HG02970 (cell line): ENCODE measurements around the gene MARCHF5.
"Not testable (repeated sequence)": the region's sequence is repeated elsewhere in the genome, so short reads cannot be mapped to it uniquely, and the experiment has no call there.

Experiments used
- ATAC-seq: cut with Tn5 transposase; IDR thresholded peaks from one replicate; pipeline ENCODE4 v1.9.1; 2021; ENCODE audit warnings: mild to moderate bottlenecking, moderate library complexity, moderate number of reproducible peaks; ENCODE audit not compliant: unreplicated experiment, low FRiP score

The MARCHF5 gene

DNA sequence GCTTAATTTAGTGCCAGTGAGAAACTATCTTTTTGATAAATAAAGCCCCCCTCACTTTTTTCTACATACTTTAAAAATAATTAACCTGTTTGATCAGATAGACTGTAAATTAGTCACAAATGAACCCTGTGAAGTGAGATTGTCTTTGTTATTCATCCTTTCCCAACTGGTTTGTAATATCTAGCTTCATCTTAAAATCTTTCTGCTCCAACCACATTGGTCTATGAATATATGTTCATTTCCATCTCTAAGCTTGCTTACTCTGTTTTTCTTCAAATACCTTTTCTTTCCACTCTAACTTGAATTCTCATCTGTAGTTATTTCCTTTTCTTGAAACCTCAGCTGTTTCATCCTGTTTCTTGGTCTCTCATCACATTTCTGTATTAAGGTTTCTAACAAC is 12.1 kb downstream of the MARCHF5 start:
- ATAC-seq, result no peak

DNA sequence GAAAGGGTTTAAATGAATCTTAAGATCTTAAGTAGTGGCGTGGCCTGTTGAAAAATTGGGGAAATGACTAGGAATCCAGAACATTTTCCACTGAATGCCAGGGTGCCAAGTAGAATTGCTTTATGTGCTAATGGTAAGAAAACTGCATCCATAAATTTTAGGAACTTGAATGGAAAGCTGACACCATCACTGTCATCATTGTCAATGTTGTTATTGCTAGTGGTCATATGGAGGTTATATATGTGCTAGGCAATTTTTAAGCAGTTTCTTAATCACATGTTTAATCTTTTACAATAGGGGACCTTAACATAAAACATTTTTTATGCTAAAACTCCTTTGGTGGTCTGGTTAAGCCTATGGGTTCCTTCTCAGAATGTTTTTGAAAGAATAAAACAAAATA is 13.1 kb downstream of the MARCHF5 start:
- no peak for ATAC-seq

DNA sequence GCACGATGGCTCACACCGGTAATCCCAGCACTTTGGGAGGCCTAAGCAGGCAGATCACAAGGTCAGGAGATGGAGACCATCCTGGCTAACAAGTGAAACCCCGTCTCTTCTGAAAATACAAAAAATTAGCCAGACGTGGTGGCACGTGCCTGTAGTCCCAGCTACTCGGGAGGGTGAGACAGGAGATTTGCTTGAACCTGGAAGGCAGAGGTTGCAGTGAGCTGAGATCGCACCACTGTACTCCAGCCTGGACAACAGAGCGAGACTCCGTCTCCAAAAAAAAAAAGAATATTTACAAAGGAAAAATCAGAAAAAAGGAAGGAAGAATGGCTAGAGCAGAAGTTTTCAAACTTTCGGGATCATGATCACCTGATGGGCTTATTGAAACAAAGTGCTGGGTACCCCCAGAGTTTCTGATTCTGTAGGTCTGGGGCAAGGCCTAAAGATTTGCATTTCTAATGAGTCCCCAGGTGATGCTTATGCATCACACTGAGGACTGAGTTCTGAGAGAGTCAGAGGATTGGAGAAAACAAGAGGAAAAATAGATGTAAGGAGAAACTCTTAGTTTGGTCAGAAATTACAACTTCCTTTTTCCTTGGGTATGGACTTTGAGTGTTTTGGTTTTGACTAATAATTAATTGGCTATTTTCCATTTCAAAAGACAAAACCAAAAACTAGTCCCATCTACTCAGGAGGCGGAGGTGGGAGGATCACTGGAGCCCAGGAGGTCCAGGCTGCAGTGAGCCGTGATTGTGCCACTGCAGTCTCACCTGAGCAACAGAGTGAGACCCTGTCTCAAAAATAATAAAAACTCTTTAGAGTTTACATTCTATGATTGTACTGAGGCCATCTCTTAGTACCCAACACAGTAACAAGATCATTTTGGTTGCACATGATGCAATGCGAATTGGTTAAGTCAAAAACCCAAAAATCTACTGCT is 14.4 kb downstream of the MARCHF5 start:
- no peak for ATAC-seq

DNA sequence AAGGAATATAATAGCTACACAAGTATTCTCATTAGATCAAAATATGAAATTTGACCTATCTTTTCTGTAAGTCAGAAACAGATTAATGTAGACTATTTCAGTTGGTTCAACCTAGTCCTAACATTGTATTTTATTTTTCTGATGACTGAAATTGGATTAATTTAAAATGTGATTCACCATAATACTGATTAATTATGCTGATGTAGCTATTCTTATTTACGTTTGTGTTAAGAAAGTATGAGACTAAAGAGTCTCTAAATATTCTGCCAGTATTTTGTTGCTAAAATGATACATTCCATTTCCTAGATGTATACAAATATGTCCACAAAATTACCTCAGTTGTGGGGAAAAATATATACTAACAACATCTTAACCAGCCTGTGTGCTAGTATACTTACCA is 18.3 kb downstream of the MARCHF5 start:
- no peak for ATAC-seq

DNA sequence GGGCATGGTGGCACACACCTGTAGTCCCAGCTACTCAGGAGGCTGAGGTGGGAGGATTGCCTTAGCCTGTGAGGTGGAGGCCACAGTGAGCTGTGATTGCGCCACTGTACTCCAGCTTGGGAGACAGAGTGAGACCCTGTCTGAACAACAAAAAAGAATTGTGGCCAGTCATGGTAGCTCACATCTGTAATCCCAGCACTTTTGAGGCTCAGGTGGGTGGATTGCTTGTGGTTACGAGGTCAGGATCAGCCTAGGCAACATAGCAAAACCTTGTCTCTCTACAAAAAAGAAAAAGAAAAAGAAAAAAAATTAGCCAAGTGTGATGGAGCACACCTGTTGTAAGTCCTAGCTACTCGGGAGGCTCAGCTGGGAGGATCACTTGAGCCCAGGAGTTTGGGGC is 22.8 kb downstream of the MARCHF5 start:
- ATAC-seq, result no peak

DNA sequence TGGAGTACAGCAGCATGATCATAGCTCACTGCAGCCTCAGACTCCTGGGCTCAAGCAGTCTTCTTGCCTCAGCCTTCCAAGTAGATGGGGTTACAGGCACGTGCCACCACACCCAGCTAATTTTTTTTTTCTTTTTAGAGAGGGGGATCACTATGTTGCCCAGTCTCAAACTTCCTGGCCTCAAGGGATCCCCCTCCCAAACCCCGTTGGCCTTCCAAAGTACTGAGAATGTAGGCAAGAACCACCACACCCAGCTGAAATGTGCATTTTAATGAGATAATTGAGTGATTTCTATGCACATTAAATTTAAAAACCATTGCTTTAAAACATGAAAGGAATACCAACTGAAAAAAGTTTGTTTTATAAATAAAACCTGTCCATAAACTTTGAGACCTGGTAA is 25.6 kb downstream of the MARCHF5 start:
- ATAC-seq, result no peak

DNA sequence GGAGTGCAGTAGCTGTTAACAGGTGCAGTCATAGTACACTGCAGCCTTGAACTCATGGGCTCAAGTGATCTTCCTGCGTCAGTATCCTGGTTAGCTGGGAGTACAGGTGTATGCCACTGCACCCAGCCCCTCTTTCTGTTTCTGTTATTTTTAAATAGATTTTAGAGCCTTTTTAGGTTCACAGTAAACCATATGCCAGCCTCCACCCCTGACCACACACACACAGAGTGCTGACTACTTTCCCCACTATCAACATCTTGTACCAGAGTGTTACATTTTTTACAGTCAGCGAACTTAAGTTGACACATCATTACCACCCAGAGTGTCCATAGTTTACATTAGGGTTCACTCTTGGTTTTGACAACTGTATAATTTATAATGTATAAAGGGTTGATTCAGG is 32.1 kb downstream of the MARCHF5 start:
- ATAC-seq, result no peak

DNA sequence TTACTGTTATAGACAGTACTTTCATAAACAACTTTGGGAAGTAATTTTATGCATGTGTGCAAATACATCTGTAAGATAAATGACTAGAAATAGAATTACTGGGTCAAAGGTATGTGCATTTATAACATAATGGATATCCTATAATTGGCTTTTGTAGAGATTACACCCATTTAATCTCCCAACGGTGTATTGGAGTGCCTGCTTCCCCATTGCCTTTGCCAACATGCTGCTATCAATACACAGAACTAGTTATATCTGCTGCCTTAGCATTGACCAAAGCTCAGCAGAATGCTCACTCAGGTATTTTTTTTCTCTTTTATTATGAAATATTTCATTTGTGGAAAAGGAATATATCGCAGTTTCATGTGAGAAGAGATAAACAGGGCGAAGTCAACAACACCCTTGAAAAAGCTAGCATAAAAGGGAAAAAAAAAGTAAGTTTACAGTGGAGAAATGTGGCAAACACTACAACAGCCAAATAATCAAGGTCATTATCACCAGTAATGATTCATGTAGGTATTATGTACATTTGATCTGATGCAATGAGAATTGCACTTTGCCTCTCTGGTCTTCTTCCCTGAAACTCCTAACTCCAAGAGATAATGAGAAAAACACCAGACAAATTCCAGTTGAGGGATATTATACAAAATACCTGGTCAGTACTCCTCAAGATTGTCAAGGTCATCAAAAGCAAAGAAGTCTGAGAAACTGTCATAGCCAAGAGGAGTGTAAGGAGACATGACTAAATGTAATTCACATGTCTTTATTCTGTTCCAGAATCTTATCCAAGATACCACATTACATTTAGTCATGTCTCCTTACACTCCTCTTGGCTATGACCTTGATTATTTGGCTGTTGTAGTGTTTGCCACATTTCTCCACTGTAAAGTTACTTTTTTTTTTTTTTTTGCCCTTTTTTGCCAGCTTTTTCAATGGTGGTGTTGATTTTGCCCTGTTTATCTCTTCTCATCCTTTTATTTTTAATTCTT is 36.8 kb downstream of the MARCHF5 start:
- no peak for ATAC-seq

DNA sequence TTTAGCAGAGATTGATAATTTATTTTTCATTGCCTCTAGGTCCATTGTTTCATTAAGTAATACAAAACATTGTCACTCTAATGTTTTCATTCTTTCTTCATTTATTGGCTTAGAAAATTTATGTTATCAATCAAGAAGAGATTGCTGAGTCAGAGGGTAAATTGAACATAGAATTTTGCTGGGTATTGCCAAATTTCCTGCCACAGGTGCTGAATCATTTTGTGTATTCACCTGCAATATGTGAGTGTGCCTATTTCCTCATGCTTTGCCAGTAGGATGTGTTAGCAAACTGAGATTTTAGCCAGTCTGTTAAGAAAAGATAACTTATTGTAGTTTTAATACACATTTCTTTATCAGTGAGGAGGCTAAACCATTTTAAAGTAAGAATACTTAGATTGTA is 38.0 kb downstream of the MARCHF5 start:
- ATAC-seq, result no peak

DNA sequence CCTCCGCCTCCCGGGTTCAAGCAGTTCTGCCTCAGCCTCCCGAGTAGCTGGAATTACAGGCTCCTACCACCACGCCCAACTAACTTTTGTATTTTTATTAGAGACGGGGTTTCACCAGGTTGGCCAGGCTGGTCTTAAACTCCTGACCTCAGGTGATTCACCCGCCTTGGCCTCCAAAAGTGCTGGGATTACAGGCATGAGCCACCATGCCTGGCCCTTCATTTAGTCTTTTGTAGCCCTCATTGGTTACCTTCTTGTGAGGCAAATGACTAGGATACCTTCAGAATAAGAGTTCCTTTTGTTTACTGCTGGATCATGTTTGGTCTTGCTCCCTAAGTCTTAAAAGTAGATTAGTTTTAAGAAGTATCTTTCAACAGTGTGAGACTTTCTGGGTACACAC is 39.0 kb downstream of the MARCHF5 start:
- ATAC-seq, result not testable (repeated sequence)

DNA sequence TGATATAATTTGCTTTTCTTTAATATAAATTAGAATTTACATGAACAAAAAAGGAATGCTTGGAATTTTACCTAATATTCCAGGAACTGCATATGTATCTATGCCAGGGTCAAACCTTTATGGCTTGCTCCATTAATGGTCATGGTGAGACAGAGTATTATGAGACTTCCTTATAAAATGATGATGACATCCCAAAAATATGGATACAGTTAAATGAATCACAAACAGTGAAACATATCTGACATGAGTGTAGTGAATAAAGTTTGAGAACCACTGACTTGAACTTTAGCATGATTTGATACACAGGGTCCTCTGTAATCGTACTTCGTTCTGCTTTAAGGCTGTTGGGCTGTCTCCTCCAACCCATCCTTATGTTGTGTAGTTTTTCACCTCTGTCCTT is 51.8 kb downstream of the MARCHF5 start:
- ATAC-seq, result no peak

DNA sequence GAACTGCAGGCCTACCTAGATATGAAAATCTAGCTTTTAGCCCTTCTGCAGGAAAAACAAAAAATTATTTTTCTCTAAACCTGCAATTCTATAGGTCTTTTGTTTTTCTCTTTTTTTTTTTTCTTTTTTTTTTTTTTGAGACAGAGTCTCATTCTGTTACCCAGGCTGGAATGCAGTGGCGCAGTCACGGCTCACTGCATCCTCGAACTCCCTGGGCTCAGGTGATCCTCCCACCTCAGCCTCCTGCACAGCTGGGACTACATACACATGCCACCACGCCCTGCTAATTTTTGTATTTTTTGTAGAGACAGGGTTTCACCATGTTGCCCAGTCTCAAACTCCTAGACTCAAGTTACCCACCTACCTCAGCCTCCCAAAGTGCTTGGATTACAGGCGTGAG is 54.6 kb downstream of the MARCHF5 start:
- not testable (repeated sequence) for ATAC-seq

DNA sequence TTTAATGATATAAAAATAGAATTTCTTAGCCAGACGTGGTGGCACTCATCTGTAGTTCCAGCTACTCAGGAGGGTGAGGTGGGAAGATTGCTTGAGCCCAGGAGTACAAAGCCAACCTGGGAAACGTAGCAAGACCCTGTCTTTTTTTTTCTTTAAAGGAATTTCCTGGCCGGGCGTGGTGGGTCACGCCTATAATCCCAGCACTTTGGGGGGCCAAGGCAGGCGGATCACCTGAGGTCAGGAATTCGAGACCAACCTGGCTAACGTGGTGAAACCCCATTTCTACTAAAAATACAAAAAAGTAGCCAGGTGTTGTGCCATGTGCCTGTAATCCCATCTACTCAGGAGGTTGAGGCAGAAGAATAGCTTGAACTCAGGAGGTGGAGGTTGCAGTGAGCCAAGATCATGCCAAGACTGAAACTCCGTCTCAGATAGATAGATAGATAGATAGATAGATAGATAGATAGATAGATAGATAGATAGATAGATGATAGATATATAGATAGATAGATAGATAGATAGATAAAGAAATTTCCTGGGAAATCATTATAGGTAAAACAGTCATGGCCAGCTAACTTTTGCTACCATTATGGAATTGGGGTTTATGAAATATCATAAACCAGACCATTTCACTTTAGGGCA is 56.2 kb downstream of the MARCHF5 start:
- not testable (repeated sequence) for ATAC-seq

DNA sequence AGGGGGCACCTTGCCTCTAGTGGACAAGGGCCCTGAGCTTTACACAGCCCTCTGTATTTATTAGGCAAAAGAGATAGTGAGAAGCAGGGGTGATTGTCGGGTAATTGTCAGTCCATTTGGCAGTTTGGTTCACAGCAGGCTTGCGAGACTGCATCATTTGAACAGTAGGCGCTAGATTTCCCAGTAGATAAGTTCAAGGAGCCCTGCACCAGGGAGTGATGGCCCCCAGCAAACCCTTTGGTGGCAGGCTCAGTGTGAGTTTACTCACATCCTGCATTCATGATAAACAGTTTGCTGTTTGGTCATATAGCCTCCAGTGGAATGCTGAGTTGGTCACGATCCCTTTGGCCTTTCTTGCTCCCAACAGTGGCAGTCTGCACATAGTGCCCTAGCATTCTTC is 59.4 kb downstream of the MARCHF5 start:
- ATAC-seq, result no peak

DNA sequence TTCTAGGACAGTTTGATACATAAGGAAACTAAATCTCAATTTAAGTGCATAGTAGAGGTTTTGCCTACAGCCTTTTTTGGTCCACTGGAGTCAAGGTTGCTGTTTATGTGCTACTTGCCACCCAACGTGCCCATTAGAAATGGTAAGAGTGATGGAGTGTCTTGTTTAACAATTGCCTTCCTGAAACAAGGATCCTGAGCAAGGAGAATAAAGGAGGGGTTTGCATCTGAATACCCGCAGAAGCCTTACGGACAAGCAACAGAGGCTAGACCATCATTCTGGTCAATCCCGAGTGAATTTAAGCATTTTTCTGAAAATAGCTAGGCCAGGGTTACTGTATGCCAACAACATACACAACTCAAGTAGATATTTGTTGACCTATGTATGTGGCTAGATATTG is 63.6 kb downstream of the MARCHF5 start:
- ATAC-seq, result no peak

DNA sequence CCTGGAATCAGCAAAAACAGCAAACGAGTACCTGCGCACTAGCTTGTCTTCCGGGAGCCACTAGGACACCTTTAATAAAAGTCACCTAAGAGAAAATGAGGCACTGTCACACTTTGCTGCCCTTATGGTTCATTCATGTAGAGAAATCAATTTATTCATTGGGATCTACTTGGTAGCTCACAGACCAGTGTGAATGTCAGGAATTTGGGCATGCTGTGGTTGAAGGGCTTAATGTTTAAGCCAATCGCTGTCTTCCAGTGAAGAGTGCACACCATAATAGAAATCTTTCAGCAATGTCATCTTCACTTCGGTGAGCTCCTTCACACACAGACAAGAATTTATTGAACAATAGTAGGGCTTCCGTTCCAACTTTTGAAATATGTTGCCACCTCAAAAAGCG is 65.1 kb downstream of the MARCHF5 start:
- ATAC-seq, result no peak

DNA sequence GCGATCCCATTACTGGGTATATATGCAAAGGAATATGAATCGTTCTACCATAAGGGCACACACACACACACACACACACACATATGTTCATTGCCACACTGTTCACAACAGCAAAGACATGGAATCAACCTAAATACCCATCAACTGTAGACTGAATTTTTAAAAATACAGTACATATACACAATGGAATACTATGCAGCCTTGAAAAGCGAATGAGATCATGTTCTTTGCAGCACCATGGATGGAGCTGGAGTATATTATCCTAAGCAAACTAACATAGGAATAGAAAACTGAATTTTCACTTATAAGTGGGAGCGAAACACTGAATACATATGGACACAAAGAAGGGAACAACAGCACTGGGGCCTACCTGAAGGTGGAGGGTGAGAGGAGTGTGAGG is 72.5 kb downstream of the MARCHF5 start:
- no peak for ATAC-seq

DNA sequence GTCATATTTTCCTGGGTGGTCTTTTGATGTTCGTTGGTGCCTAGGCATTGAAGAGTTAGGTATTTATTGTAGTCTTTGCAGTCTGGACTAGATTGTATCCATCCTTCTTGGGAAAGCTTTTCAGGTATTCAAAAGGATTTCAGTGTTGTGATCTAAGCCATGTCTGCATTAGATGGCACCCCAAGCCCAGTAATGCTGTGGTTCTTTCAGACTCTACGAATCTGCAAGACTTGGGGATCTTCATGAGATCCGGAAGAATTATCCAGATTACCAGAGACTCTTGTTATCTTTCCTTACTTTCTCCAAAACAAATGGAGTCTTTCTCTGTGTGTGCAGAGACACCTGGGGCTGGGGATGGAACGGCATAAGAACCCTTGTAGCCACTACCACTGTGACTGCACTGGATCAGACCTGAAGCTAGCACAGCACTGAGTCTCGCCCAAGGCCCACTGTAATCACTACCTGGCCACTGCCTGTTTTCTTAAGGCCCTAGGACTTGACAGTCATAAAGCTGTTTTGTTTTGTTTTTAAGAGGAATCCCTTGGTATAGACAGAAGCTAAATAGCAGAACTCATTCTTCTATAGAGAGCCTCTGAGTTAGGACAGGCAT is 75.5 kb downstream of the MARCHF5 start:
- ATAC-seq, result no peak

DNA sequence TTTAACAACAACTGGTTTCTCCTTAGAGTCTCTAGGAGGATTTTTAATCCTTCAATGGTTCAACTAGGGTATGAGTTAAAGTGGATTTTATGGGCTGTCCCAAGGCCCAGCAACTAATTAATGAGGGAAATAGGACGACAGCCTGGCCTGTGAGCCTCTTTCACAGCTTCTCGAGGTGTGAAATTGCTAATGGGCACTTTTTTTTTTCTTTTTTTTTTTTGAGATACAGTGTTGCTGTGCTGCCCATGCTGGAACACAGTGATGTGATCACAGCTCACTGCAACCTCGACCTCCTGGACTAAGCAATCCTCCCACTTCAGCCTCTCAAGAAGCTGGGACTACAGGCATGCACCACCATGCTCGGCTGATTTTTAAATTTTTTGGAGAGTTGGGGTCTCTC is 87.0 kb downstream of the MARCHF5 start:
- no peak for ATAC-seq

DNA sequence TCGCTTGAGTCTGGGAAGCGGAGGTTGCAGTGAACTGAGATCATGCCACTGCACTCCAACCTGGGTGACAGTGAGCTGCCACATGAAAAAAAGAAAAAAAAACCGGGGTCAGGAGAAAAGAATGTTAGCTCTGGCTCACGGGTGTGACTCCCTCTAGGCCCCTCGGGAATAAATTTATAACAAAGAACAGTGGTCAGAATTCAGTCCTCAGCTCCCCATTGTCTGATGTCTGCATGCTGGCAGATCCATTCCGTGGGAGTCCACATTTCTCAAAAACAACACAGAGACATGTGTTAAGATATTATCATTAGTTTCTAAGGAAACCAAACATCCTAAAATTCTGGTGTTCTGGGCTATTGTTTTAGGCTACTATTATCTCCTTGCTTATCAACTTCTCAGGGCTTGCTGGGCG is 90.6 kb downstream of the MARCHF5 start:
- ATAC-seq, result no peak
